Liver (tissue), 9 donors: ENCODE results near the gene SS18L1. TPM values are rescaled to one million over a fixed set of nuclear protein-coding genes. Genes with fewer than 3 reads are reported as not detected.

ENCODE experiments used
- DNase-seq: peaks from one replicate; pipeline ENCODE4 v3.0.0-alpha.2; 2017; ENCODE audit warnings: low spot score
- H3K27ac ChIP-seq, 2 donors: one replicate each; pipeline ENCODE4 v1.7.0; 2013; ENCODE audit warnings: inconsistent platforms in 2 of 2, low read length in 2 of 2, control low read depth in 1 of 2, low read depth in 1 of 2, mild to moderate bottlenecking in 1 of 2
- H3K27me3 ChIP-seq, 4 donors: one replicate each; pipeline versions ENCODE4 v1.6.1 to v1.7.0; 2013; ENCODE audit warnings: low read length in 3 of 4, inconsistent platforms in 1 of 4, mild to moderate bottlenecking in 1 of 4, moderate library complexity in 1 of 4; ENCODE audit not compliant: control insufficient read depth in 4 of 4, insufficient read depth in 4 of 4
- H3K36me3 ChIP-seq, 4 donors: one replicate each; pipeline versions ENCODE4 v1.6.1 to v1.7.0; 2013; ENCODE audit warnings: low read length in 3 of 4, mild to moderate bottlenecking in 3 of 4, low read depth in 1 of 4, moderate library complexity in 1 of 4; ENCODE audit not compliant: control insufficient read depth in 4 of 4, insufficient read depth in 3 of 4
- H3K4me1 ChIP-seq, 4 donors: one replicate each; pipeline versions ENCODE4 v1.6.1 to v1.7.0; 2013; ENCODE audit warnings: low read length in 3 of 4, mild to moderate bottlenecking in 3 of 4, moderate library complexity in 1 of 4; ENCODE audit not compliant: control insufficient read depth in 4 of 4, insufficient read depth in 4 of 4
- H3K4me3 ChIP-seq, 3 donors: one replicate each; pipeline versions ENCODE4 v1.6.1 to v1.7.0; 2013; ENCODE audit warnings: low read length in 3 of 3, control low read depth in 1 of 3, low read depth in 1 of 3, mild to moderate bottlenecking in 1 of 3
- H3K9ac ChIP-seq, 2 donors: one replicate each; pipeline ENCODE4 v1.7.0; 2013; ENCODE audit warnings: low read length in 2 of 2, mild to moderate bottlenecking in 2 of 2, moderate library complexity in 2 of 2, control low read depth in 1 of 2, low read depth in 1 of 2
- H3K9me3 ChIP-seq, 4 donors: one replicate each; pipeline versions ENCODE4 v1.6.1 to v1.7.0; 2013; ENCODE audit warnings: low read length in 3 of 4; ENCODE audit not compliant: control insufficient read depth in 4 of 4
- EGR1 ChIP-seq, 2 donors: IDR thresholded peaks; 2 replicates each; pipeline ENCODE4 v1.6.1; 2016 to 2018; ENCODE audit warnings: antibody characterized with exemption in 2 of 2, low read depth in 2 of 2
- FOXA1 ChIP-seq: IDR thresholded peaks from 2 replicates; pipeline ENCODE4 v1.6.1; 2016; ENCODE audit warnings: antibody characterized with exemption
- FOXA2 ChIP-seq: IDR thresholded peaks from 2 replicates; pipeline ENCODE4 v1.6.1; 2016; ENCODE audit warnings: antibody characterized with exemption
- GABPA ChIP-seq, 2 donors: IDR thresholded peaks in 1 of 2; conservative IDR thresholded peaks in 1 of 2; 2 replicates each; pipeline ENCODE4 v1.6.1; 2016; ENCODE audit warnings: antibody characterized with exemption in 2 of 2, mild to moderate bottlenecking in 1 of 2, moderate library complexity in 1 of 2
- HNF4A ChIP-seq, 2 donors: conservative IDR thresholded peaks; 2 replicates each; pipeline ENCODE4 v1.6.1; 2016; ENCODE audit warnings: antibody characterized with exemption in 2 of 2, mild to moderate bottlenecking in 2 of 2
- HNF4G ChIP-seq: IDR thresholded peaks from 2 replicates; pipeline ENCODE4 v1.6.1; 2016; ENCODE audit warnings: antibody characterized with exemption
- JUND ChIP-seq, 2 donors: IDR thresholded peaks; 2 replicates each; pipeline ENCODE4 v1.6.1; 2016; ENCODE audit warnings: antibody characterized with exemption in 2 of 2
- NR2F2 ChIP-seq: IDR thresholded peaks from 2 replicates; pipeline ENCODE4 v1.6.1; 2016; ENCODE audit warnings: antibody characterized with exemption
- RAD21 ChIP-seq, 2 donors: IDR thresholded peaks; 2 replicates each; pipeline ENCODE4 v1.6.1; 2016; ENCODE audit warnings: antibody characterized with exemption in 2 of 2, mild to moderate bottlenecking in 2 of 2
- RXRA ChIP-seq, 2 donors: IDR thresholded peaks; 2 replicates each; pipeline ENCODE4 v1.6.1; 2017 to 2018; ENCODE audit warnings: antibody characterized with exemption in 2 of 2, mild to moderate bottlenecking in 1 of 2
- SP1 ChIP-seq: IDR thresholded peaks from 2 replicates; pipeline ENCODE4 v1.6.1; 2018; ENCODE audit warnings: antibody characterized with exemption, mild to moderate bottlenecking
- TAF1 ChIP-seq: conservative IDR thresholded peaks from 2 replicates; pipeline ENCODE4 v1.6.1; 2016; ENCODE audit warnings: antibody characterized with exemption, mild to moderate bottlenecking
- YY1 ChIP-seq: IDR thresholded peaks from 2 replicates; pipeline ENCODE4 v1.6.1; 2016; ENCODE audit warnings: antibody characterized with exemption, mild to moderate bottlenecking
- WGBS: extraction: QIAGEN DNeasy Blood & Tissue Kit; methylation state at CpG from one replicate; pipeline ENCODE4 v1.1.7; 2013; 5-methylcytosine and 5-hydroxymethylcytosine counted together
- polyA plus RNA-seq, 2 donors: library from polyadenylated mRNA; stranded (reverse) in 1 of 2; unstranded in 1 of 2; fragments of 200-250 nt in 1 of 2; fragments of >200 nt in 1 of 2; fragmentation: Nextera tagmentation in 1 of 2; extraction: Ambion mirVana in 1 of 2; gene quantifications; one replicate each; pipeline versions ENCODE4 v1.2.1 to v1.2.3, GENCODE V29; 2013 to 2015
- total RNA-seq, 2 donors: library from RNA; depleted of rRNA; stranded (reverse); fragments of >200 nt; gene quantifications; one replicate each; pipeline ENCODE4 v1.2.3, GENCODE V29; 2014
- TF ChIP-seq, protein P1 (sequence below): IDR thresholded peaks from 2 replicates; pipeline ENCODE4 v1.6.1; 2016; ENCODE audit warnings: antibody characterized with exemption
- TF ChIP-seq, protein P2 (sequence below): fragments of 150-350 bp; IDR thresholded peaks from 2 replicates; pipeline ENCODE4 v1.5.1; 2017; ENCODE audit warnings: improper control_type of control experiment, low read depth, low read length; ENCODE audit not compliant: missing input control
- TF ChIP-seq, protein P3 (sequence below): IDR thresholded peaks from 2 replicates; pipeline ENCODE4 v1.6.1; 2016; ENCODE audit warnings: antibody characterized with exemption
- TF ChIP-seq, protein P4 (sequence below): IDR thresholded peaks from 2 replicates; pipeline ENCODE4 v1.6.1; 2016; ENCODE audit warnings: antibody characterized with exemption
- TF ChIP-seq, protein P5 (sequence below): IDR thresholded peaks from 2 replicates; pipeline ENCODE4 v1.6.1; 2016; ENCODE audit warnings: antibody characterized with exemption, mild to moderate bottlenecking
- donor health status: healthy.
- donor health status: healthy.
- donor health status: healthy.
- donor health status: healthy.
- donor health status: healthy.

SS18L1 gene
- total and polyA plus RNA-seq, 4 donors, result 6.1 to 24.3 (median 16.7) TPM

DNA sequence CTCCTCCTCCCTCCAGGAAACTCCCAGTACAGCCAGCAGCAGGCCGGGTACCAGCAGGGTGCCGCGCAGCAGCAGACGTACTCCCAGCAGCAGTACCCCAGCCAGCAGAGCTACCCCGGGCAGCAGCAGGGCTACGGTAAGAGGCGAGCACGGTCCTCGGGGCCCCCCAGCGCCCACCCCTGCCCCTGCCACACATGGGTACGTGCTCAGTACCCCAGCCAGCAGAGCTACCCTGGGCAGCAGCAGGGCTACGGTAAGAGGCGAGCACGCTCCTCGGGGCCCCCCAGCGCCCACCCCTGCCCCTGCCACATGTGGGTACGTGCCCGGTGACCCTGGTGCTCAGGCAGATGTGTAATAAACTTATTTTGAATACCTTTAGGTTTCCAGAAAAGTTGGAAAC lies 29.1 kb downstream of the SS18L1 start (continued):
- TF ChIP-seq, protein P1, sequence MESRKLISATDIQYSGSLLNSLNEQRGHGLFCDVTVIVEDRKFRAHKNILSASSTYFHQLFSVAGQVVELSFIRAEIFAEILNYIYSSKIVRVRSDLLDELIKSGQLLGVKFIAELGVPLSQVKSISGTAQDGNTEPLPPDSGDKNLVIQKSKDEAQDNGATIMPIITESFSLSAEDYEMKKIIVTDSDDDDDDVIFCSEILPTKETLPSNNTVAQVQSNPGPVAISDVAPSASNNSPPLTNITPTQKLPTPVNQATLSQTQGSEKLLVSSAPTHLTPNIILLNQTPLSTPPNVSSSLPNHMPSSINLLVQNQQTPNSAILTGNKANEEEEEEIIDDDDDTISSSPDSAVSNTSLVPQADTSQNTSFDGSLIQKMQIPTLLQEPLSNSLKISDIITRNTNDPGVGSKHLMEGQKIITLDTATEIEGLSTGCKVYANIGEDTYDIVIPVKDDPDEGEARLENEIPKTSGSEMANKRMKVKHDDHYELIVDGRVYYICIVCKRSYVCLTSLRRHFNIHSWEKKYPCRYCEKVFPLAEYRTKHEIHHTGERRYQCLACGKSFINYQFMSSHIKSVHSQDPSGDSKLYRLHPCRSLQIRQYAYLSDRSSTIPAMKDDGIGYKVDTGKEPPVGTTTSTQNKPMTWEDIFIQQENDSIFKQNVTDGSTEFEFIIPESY, result no peak
- no peak for TF ChIP-seq GABPA (IDR thresholded peaks at IDR 0.05 in 1 of 2, conservative IDR thresholded peaks at IDR 0.05 in 1 of 2)

DNA sequence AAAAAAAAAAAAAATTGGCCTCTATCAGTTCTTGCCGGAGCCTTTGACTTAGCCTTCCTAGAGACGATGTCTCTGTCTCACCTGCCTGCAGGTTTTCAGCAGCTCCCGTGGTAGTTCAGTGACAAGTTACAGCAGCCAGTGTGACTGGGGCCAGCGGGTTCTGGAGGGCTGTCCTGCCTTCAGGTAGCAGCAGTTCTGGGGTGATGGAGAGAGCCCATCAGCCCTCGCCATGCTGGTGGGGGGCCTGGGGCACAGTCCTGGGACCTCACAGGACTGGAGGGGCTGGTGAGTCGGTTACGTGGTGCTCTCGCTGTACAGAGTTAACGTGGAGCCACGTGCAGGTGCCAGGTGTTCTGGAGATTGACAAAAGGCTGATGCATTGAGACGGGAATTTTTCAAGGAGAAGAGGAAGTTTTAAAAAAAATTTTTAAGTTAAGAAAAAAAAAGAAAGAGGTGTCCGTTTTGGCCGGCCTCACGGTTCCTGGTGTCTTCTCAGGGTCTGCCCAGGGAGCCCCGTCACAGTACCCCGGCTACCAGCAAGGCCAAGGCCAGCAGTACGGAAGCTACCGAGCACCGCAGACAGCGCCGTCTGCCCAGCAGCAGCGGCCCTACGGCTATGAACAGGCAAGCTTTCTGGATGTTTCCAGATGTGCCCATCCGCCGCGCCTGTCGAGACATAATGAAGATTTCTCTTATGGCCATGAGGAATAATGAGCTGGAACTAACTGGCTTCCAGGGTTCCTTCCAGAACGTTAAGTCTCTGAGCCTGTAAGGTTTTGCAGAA lies 30.6 kb downstream of the SS18L1 start:
- H3K4me3 ChIP-seq, result no peak overlapping the region
- H3K27me3 ChIP-seq, result no peaks in the 10 kb centered on the region
- H3K9ac ChIP-seq, result no peak overlapping the region
- H3K4me1 ChIP-seq, result peaks cover 3 to 24% (median 8%) of the 10 kb centered on the region in 4 donors
- 97% methylated on average over 28 of the region's 28 CpGs for WGBS
- no peak for DNase-seq
- H3K9me3 ChIP-seq, result no peaks in the 10 kb centered on the region
- TF ChIP-seq FOXA1 (no peak), HNF4A (conservative IDR thresholded peaks at IDR 0.05) (no peak), EGR1 (IDR thresholded peaks at IDR 0.05; ENCODE audit: low read depth in 2 of 2) (no peak), JUND (IDR thresholded peaks at IDR 0.05) (no peak), SP1 (no peak), FOXA2 (no peak), NR2F2 (no peak), YY1 (no peak), RXRA (IDR thresholded peaks at IDR 0.05) (no peak), GABPA (IDR thresholded peaks at IDR 0.05 in 1 of 2, conservative IDR thresholded peaks at IDR 0.05 in 1 of 2) (no peak), HNF4G (no peak), TAF1 (no peak), RAD21 (IDR thresholded peaks at IDR 0.05) (no peak)
- TF ChIP-seq, protein P2, sequence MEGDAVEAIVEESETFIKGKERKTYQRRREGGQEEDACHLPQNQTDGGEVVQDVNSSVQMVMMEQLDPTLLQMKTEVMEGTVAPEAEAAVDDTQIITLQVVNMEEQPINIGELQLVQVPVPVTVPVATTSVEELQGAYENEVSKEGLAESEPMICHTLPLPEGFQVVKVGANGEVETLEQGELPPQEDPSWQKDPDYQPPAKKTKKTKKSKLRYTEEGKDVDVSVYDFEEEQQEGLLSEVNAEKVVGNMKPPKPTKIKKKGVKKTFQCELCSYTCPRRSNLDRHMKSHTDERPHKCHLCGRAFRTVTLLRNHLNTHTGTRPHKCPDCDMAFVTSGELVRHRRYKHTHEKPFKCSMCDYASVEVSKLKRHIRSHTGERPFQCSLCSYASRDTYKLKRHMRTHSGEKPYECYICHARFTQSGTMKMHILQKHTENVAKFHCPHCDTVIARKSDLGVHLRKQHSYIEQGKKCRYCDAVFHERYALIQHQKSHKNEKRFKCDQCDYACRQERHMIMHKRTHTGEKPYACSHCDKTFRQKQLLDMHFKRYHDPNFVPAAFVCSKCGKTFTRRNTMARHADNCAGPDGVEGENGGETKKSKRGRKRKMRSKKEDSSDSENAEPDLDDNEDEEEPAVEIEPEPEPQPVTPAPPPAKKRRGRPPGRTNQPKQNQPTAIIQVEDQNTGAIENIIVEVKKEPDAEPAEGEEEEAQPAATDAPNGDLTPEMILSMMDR, result no peak
- TF ChIP-seq, protein P3, sequence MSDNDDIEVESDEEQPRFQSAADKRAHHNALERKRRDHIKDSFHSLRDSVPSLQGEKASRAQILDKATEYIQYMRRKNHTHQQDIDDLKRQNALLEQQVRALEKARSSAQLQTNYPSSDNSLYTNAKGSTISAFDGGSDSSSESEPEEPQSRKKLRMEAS, result no peak
- TF ChIP-seq, protein P1, result no peak
- TF ChIP-seq, protein P4, sequence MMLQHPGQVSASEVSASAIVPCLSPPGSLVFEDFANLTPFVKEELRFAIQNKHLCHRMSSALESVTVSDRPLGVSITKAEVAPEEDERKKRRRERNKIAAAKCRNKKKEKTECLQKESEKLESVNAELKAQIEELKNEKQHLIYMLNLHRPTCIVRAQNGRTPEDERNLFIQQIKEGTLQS, result no peak
- TF ChIP-seq, protein P5, sequence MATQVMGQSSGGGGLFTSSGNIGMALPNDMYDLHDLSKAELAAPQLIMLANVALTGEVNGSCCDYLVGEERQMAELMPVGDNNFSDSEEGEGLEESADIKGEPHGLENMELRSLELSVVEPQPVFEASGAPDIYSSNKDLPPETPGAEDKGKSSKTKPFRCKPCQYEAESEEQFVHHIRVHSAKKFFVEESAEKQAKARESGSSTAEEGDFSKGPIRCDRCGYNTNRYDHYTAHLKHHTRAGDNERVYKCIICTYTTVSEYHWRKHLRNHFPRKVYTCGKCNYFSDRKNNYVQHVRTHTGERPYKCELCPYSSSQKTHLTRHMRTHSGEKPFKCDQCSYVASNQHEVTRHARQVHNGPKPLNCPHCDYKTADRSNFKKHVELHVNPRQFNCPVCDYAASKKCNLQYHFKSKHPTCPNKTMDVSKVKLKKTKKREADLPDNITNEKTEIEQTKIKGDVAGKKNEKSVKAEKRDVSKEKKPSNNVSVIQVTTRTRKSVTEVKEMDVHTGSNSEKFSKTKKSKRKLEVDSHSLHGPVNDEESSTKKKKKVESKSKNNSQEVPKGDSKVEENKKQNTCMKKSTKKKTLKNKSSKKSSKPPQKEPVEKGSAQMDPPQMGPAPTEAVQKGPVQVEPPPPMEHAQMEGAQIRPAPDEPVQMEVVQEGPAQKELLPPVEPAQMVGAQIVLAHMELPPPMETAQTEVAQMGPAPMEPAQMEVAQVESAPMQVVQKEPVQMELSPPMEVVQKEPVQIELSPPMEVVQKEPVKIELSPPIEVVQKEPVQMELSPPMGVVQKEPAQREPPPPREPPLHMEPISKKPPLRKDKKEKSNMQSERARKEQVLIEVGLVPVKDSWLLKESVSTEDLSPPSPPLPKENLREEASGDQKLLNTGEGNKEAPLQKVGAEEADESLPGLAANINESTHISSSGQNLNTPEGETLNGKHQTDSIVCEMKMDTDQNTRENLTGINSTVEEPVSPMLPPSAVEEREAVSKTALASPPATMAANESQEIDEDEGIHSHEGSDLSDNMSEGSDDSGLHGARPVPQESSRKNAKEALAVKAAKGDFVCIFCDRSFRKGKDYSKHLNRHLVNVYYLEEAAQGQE, result no peak
- H3K36me3 ChIP-seq, result peaks cover 0 to 20% (median 4%) of the 10 kb centered on the region in 4 donors
- H3K27ac ChIP-seq, result no peak overlapping the region
